ENCODE measurements around the gene OR6M1.

The OR6M1 gene, protein sequence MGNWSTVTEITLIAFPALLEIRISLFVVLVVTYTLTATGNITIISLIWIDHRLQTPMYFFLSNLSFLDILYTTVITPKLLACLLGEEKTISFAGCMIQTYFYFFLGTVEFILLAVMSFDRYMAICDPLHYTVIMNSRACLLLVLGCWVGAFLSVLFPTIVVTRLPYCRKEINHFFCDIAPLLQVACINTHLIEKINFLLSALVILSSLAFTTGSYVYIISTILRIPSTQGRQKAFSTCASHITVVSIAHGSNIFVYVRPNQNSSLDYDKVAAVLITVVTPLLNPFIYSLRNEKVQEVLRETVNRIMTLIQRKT

DNA sequence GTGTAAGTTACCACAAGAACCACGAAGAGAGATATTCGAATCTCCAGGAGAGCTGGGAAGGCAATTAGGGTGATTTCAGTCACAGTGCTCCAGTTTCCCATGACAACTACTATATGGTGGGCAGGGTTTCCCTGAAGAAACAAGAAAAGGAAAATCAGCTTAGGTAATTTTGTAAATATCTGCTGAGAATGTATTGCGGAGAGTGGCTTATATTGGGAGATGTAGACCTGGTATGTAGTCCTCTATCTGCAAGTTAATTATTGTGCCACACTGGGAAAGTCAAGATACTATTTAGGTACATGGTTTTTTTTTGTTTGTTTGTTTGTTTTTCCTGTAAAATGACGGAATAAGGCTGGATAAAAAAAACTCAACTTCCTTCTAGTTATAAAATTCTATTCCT is at the start of gene OR6M1:
OR6M1 (minus strand) TSS at position 101 of the 400 bp plus-strand sequence; CDS start at position 101, 0 bp downstream.
- no peak for DNase-seq

DNA sequence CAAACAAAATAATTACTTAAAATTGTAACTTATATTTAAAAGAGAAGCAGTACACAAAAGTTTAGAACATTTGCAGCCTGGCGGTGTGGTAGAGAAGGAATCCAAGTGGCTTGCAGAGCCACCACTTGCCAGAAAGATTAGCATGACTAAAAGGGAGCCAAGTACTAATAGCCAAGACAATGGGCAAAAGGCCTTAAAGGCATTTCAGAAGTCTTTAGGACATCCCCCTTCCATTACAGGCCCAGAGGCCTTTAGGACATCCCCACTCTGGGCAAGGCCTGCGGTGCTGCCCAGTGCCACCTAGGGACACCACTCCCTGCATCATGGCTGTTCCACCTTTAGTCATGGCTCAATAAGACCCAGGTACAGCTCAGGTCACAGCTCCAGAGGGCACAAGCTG is 46.9 kb upstream of the OR6M1 start:
- no peak for DNase-seq

DNA sequence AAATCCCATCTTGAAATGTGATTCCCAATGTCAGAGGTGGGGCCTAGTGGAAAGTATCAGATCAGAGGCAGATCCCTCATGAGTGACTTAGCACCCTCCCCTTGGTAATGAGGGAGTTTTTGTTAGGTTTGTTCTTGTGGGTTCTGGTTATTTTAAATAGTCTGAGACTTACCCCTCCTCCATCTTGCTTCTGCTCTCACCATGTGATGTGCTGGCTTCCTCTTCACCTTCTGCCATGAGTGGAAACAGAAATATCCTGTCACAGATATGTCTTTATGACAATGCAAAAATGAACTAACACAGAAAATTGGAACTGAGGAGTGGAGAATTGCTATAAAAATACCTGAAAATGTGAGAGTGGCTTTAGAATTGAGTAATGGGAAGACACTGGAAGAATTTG is 46.2 kb upstream of the OR6M1 start:
- no peak for DNase-seq

DNA sequence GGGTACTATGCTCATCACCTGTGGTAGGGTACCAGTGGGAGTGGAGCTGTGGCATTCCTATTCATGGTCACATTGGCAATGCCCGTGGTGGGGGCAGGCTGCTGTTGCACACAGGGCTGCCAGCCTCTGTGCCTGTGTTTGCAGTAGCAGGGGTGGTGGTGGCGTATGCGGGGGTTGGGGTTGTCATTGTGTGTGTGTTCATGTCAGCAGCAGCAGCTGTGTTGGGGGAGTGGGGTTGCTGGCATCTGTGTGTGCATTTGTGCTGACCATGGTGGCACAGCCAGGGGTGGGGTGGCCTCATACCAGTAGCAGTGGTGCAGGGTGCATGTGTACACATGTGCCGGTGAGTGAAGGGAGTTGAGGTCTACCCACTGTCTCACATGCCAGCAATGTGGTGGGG is 45.0 kb upstream of the OR6M1 start:
- DNase-seq: no peak

DNA sequence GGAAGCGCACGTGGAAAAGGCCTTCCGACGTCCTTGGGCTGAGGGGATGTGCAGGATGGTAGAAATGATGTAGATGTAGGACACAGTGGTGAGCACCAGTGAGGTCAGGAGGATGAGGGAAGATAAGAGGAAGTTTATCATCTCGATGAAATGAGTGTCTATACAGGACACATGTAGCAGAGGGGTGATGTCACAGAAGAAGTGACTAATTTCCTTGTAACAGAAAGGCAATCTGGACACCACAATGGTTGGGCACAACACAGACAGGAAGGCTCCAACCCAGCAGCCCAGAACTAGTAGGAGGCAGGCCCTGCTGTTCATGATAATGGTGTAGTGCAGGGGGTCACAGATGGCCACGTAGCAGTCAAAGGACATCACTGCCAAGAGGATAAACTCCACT is 35.0 kb upstream of the OR6M1 start:
- DNase-seq: no peak

DNA sequence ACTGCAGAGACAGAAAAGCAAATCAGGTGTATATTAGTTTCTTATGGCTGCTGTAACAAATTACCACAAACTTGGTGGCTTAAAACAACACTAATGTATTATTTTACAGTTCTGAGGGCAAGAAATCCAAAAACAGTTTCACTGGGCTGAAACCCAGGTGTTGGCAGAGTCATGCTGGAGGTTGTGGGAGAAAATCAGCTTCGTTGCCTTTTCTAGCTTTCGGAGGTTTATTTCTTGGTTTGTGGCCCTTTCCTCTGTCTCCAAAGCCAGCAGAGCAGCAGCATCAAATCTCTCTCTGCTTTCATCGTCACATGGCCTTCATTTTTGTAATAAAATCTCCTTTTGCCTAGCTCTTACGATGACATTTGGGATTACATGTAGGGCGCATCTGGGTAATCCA is 33.0 kb upstream of the OR6M1 start:
- no peak for DNase-seq

DNA sequence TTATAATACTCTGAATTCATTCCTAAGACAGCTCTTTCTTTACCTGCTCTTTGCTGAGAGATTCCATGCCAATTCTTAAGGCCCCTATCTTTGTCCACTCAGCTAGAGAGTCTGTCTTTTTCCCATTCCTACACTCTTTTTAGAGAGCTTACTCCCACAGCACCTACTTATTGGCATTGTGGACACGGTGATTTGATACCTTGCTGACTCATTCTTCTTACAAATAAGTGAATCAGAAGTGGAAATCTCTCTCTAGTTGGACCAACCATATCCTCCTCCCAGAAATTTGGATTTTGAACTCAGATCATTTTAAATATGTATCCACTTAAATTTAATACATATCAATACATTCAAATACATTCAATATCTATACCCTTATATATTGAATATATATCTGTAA is 32.5 kb upstream of the OR6M1 start:
- DNase-seq: no peak

DNA sequence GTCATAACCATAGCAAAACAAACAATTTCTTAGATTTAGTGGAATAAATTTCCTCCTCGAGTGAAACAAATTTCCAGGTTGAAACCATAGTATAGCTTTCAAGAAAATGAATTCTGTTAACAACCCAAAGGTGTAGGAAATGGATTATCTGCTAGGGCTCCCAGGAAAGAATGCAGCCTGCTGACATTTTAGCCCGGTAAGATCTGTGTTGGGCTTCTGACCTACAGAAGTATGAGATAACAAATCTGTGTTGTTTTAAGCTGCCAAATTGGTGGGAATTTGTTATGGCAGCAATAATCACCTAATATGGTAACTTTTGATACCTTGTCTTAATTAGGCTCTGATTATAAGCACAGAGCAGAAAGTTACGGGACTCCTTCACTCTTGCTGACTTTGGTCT is 32.0 kb upstream of the OR6M1 start:
- DNase-seq: no peak

DNA sequence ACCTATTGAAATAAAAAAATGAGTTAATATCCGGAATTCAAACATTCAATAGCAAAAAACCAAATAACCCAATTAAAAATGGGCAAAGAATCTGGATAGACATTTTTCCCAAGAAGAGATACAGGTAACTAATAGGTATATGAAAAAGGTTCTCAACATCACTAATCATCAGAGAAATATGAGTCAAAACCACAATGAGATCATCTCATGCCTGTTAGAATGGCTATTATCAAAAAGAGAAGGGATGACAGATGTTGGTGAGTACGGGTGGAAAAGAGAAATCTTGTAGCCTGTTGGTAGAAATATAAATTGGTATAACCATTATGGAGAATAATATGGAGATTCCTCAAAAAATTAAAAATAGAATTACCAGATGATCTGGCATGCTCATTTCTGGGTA is 26.9 kb upstream of the OR6M1 start:
- DNase-seq: no peak

DNA sequence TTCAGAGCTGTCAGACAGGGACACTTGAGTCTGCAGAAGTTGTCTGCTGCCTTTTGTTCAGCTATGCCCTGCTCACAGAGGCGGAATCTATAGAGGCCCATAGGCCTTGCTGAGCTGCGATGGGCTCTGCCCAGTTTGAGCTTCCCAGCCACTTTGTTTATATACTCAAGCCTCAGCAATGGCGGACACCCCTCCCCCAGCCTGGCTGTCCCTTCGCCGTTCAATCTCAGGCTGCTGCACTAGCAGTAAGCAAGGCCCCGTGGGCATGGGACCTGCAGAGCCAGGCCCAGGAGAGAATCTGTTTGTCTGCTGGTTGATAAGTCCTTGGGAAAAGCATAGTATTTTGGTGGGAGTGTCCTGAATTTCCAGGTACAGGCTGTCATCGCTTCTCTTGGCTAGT is 23.6 kb upstream of the OR6M1 start:
- no peak for DNase-seq

DNA sequence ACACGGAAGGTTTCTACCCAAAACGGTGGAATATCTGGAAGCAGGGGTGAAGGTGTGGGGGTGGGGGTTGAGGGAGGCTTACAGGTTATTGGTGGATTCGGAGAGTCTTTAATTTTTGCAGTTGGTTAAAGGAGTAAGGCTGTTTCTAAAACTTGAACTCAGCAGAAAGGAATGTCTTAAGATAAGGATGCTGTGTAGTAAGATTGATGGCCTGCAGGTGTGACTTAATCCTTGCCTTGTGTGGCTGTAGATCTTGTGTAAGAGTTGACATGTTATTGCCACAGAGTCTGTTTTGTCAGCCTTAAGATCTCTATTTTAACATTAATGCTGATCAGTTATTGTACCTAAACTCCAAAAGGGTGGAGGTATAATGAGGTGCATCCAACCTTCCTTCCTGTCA is 16.4 kb upstream of the OR6M1 start:
- no peak for DNase-seq

DNA sequence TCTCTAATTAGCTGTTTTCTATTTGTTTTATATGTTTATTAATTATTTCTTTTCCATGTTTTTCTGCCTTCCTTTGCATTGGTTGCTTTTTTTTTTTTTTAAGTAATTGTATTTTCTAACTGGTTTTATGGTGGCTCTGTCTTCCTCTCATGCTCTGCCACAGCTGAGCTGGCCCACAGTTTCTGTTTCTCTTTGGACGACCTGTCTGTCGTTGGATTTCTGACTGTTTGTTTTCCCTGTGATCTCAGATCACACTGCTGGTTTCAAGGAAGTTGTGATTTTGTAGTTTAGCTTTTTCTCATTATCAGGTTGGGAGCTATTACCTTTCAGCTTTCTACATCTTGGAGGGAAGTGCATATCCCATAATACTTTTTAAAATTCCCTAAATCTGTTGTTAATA is 15.9 kb upstream of the OR6M1 start:
- no peak for DNase-seq

DNA sequence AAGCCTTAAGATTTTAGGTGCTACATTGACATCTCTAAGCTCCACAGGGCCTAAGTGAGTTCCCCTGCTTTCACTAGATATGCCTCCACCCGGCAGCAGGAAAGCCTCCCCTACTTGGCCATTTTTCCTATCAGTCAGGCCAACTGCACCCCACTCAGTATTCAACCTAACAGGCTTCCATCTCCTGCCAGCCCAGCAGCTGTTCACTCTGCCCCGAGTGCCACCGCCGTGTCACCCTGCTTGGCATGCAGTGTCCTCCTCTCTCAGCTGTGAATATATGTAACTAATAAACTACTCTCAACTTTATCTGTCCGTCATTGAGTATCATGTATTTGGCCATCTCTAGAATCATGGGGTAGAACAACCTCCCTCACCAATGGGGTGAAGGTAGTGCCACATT is 9.0 kb upstream of the OR6M1 start:
- DNase-seq: no peak

DNA sequence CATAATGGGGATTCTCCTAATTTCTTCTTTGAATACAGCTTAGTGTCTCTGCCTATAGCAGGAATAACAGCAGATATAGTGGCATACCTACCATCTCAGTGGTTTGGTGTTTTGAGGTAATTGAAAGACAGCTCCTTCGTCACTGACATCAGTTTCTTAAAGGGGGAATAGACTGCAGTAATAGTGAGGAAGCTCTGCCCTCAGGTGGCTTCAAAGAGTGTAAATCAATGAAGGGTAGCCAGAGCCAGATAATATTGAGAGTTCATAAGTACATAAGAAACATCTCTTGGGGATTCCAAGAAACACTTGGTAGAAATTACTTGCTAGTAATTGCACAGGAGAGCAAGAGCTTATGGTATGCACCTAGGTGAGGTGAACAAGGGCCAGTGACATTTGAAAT is 4.4 kb downstream of the OR6M1 start:
- DNase-seq: no peak

DNA sequence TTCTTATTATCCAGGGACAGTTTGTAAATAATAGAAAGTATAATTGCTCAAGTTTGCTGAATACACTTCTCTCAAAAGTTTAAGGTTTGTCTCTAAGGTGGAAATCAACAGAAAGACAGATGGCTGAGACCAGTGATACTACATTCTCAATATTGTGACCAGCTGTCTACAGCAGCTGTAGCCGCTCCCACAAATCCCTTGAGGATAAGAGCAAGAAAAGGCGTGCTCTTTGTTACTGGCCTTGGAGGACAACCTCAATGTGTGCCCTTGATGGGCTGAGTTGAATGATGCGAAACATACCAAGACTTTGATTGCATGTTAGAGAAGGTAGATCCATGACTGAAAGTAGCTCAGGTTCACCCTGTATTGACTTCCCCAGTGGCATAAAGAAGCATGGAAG is 6.1 kb downstream of the OR6M1 start:
- no peak for DNase-seq

DNA sequence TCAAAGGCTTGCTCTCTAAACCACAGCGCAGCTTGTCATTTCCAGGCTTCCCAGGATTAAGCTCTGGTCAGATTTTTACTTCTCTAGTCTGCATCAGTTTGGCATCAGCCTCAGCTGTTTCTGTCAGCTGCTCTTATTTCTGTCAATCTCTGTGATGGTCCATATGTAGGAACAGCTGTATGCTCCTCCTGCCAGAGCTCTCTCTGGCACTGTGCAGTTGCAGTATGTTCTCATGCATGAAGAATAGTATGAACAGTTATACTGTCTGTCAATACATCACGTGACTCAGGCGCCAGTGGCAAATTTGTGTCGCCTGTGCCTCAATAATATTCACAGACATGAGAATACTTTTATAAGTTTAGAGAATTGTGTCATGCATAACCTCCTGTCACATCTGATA is 6.7 kb downstream of the OR6M1 start:
- no peak for DNase-seq

DNA sequence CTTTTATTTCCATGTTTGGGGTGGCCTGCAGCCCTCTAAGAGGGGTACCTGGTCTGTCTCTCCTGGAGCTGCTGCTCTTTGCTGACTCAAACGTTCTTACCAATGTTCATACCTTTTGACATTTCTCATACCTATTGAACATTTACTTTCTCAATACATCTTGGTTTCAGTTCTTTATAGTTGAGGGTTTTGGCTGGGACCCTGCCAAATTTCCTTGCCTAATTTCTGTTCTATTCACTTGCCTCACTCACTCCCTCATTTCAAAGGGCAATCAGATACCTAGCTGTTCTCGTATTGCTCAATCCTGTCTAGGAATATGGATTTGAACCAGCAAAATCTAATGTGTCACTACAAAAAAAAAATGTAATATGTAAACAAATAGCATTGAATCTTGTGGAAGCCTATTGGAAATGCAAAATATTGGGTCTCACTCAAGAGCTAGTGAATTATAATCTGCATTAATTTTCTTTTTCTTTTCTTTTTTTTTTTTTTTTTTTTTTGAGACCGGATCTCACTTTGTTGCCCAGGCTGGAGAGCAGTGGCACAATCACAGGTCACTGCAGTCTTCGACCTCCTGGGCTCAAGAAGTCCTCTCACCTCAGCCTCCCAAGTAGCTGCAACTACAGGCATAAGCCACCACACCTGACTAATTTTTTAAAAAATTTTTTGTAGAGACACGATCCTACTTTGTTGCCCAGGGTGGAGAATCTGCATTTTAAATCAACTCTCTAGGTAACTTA is 7.5 kb downstream of the OR6M1 start:
- DNase-seq: no peak

DNA sequence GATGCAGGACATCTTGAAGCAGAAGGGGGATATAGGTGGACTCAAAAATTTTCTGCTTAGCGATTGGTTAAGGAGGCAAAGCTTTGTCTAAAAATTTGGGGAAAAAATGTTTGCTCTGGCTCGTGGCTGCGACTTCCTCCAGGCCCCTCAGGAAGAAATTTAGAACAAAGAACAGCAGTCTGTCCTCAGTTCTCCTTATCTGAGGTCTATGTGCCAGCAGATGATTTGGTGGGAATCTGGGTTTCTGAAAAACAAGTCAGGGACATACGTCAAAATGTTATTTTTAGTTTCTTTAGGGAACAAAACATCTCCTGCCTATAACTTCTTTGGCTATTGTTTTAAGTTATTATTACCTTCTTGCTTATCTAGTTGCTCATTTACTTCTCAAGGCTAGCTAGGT is 8.1 kb downstream of the OR6M1 start:
- DNase-seq: no peak

DNA sequence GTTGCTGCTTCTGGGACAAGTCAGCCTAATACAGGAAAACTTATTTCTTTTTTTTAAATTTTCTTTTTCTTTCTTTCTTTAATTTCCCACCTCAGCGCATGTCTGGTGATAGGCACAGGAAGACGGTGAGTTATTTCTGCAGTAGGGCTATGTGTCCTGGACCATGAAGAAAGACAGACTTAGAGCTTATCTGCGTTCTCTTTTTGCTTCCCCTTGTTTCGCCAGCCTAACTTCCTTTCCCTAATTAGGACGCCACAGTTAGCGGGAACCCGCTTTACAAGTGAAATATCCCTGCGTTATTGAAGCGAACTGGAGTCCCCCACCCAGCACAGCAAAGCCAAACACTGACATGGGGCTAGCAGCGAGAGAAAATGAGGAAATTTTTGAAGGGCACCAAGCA is 8.6 kb downstream of the OR6M1 start:
- no peak for DNase-seq

DNA sequence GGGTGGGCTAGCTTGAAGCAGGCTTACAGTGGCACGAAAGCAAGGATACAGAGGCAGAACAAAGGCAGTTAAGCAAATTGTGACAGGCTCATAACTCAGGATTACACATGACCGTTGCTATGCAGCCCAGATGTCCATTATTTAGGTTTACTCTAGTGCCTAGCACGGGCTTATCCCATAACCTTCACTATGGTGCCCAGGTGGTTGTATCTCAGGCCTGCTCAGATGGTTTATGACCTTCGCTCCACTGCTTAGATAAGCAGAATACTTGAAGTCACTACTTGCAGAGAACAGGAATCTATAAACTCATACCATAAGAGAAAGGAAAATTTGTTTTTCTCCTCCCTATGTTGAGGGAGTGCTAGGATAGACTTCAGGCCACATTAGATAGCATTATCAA is 9.0 kb downstream of the OR6M1 start:
- no peak for DNase-seq

DNA sequence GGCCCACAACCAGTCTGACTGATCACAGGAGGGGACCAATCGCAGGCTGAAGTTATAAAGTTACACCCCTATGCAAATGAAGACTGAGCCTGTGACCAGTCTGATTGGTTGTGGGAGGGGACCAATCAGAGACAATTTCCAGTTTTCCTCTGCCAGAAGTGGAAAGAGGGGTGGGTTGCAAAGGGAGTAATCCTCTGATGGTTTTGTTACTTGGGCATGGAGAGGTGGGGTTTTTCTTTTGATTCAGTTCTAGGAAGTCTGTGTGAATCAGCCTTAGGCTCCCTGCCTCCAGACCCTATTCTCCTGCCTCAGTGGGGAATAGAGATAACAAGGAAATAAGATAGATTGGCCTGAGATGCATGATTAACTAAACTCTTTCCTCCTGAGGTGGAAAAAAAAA is 9.9 kb downstream of the OR6M1 start:
- DNase-seq: no peak

DNA sequence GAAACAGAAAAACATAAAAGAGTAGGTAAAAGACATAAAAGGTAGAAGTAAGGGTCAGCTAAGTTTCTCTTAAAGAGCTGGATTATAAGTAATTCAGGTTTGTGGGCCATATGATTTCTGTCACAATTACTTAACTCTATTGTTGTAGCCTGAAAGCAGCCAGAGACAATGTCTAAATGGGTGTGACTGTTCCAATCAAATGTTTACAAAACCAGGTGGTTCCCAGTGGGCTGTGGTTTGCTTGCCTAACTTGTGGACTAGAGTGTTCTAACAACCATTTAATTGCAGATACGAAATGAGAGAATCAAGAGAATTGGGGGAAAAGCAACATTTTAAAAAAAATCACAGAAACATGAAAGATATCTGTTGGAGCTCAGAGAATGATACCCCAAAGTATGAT is 22.6 kb downstream of the OR6M1 start:
- no peak for DNase-seq

DNA sequence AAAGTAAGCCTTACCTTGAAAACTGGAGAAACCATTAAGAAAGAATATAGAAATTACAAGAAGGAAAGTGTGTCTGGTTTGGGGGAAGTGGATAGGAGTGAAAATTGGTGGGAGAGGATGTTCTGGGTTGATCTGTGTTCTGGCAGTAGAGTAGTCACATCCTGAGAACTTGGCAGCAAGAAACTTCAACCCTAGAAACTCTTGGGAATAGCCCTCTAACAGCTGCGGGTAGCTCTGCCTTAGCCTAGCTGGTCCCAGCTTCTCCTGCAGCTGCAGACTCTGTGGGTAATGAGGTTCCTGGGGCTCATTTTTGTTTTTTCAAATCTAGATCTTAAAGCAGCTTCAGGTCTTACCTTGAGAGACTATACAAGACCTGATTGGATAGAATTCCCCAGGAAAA is 27.6 kb downstream of the OR6M1 start:
- no peak for DNase-seq

DNA sequence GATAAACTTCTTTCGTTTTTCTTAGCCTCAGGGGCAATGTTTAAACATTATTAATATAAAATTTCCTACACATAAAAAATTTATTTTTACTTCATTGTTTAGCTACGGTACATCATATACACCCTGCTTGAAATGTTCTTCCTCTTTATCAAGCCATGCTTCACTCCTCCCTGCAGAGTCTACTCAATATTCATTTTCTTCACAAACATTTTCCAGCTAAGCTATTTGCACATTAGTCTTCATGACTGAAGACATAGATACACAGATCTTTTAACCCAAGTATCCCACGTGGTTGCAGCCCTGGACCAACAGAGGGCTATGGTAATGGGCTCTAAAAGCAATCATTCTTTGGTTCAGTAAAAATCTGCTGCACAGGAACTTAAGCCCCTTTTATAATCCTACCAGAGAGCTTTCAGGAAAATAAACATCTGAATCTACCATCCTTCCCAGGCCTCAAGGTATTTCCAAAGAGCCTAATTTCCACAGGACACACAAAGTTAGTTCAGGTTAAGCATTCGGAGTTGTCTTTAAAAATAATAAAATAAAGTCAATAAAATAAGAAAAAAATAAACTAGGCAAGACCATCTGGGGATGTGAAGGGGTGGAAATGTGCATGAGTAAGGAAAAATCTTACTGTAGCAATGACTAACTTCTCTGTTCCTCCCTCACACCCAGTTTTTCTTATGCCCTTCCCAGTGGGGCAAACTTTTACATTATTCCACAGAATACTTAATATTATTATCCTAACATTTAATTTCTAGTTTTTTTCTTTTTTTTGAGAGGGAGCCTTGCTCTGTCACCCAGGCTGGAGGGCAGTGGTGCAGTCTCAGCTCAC is 30.2 kb downstream of the OR6M1 start:
- DNase-seq: no peak
